Embryonic facial prominence (tissue), 1 donor: Measurements from ENCODE around the gene EHD2.
"Not testable (repeated sequence)": the region's sequence is repeated elsewhere in the genome, so short reads cannot be mapped to it uniquely, and the experiment has no call there.

Source experiments
- DNase-seq: peaks from one replicate; pipeline ENCODE4 v3.0.0-alpha.2; 2016; ENCODE audit errors: extremely low spot score

Gene EHD2

GRCh38 chr19:47768604-47769003 lies 55.4 kb downstream of the EHD2 start:
- no peak for DNase-seq

- no peak for DNase-seq
These were observed 56.3 kb downstream of the EHD2 start for GRCh38 chr19:47769534-47769933.

- not testable (repeated sequence) for DNase-seq
These were observed 58.1 kb downstream of the EHD2 start for GRCh38 chr19:47771291-47771690.

- DNase-seq, result no peak
These were observed 63.3 kb downstream of the EHD2 start for GRCh38 chr19:47776568-47776967.

GRCh38 chr19:47777245-47778048 lies 64.2 kb downstream of the EHD2 start:
- DNase-seq, result not testable (repeated sequence)

- no peak for DNase-seq
These were observed 65.1 kb downstream of the EHD2 start, which contains the start of gene SELENOW for GRCh38 chr19:47778049-47778953. Gene SELENOW, plus strand, starts transcription at chr19:47778703. Its CDS starts 83 bp downstream, at chr19:47778786.

- DNase-seq, result no peak
These were observed 65.7 kb downstream of the EHD2 start for GRCh38 chr19:47778954-47779351.

- no peak for DNase-seq
These were observed 66.4 kb downstream of the EHD2 start for GRCh38 chr19:47779524-47780214.

- no peak for DNase-seq
These were observed 67.0 kb downstream of the EHD2 start for GRCh38 chr19:47780215-47780551.

- no peak for DNase-seq
These were observed 68.5 kb downstream of the EHD2 start for GRCh38 chr19:47781590-47782262.

- no peak for DNase-seq
These were observed 73.3 kb downstream of the EHD2 start for GRCh38 chr19:47786566-47786965.

GRCh38 chr19:47787307-47787706 lies 74.1 kb downstream of the EHD2 start:
- DNase-seq, result not testable (repeated sequence)

- not testable (repeated sequence) for DNase-seq
These were observed 76.6 kb downstream of the EHD2 start for GRCh38 chr19:47789811-47790210.

GRCh38 chr19:47790398-47790814 lies 77.2 kb downstream of the EHD2 start:
- no peak for DNase-seq

- DNase-seq, result no peak
These were observed 79.4 kb downstream of the EHD2 start for GRCh38 chr19:47792616-47793015.
